Measurements from ENCODE around the gene OSER1. TPM values are rescaled to one million over a fixed set of nuclear protein-coding genes. Genes with fewer than 3 reads are reported as not detected.

Gene OSER1
- total RNA-seq: 24.4 and 29.1 TPM in 2 replicates

GRCh38 chr20:44210406-44211176 is at the start of gene OSER1:
TSS of gene OSER1 (minus strand) at chr20:44210771. CDS start at chr20:44206957, 3,814 bp downstream.

GRCh38 chr20:44247131-44247571 is 36.6 kb upstream of the OSER1 start, which contains the start of gene GDAP1L1:
TSS of gene GDAP1L1 (plus strand) at chr20:44247308. CDS start at chr20:44247335, 27 bp downstream.

DNA sequence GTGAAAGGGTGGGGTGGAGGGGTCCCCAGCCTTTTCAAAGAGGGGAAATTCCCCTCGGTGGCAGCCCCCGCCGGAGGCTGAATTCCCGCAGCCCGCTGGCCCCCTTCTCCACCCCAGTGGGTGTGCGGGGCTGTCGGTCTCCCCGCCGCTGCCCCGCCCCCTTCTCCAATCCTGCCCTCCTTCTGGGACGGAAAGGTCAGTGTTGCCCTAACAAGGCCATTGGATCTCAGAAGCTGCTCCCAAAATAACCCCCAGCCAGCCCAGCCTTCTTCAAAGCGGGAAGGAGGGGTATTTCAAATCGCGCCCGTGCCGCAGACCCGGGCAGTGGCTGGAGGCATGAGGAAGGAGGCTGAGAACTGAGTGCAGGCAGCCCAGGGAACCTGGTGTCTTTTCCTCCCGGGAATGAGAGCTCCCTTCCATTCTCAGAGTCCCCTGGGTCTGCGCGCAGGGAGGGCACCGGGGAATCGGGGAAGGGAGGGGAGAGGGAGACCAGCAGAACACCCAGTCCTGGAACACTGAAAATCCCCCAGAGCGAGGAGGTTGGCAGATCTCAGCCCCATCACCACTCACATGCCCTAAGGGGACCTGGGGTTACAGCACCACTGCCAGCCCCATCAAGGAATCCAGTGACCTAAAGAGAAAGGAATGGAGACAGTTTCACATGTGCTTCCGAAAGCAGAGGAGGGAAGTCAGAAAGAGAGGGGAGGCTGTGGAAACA is 23.4 kb downstream of the OSER1 start, which contains the start of gene JPH2:
JPH2 (minus strand) TSS at position 135 of the 718 bp plus-strand sequence. CDS start 483 bp downstream, outside the sequence.

Other genes starting within 250 kb of the OSER1 start
- 1.3 and 3.3 TPM in 2 replicates for gene JPH2, start 23.6 kb downstream of the OSER1 start, total RNA-seq
- not detected in 2 replicates for gene GDAP1L1, start 36.5 kb upstream of the OSER1 start, total RNA-seq
- 3.0 and 3.5 TPM in 2 replicates for gene FITM2, start 100.4 kb upstream of the OSER1 start, total RNA-seq
- not detected in 2 replicates for gene R3HDML, start 126.3 kb upstream of the OSER1 start, total RNA-seq
- not detected in 2 replicates for gene HNF4A, start 144.9 kb upstream of the OSER1 start, total RNA-seq